Ecto neural progenitor cell (in vitro differentiated cells): Measurements from ENCODE around the gene SPEM1.

Experiments
- DNase-seq: peaks from one replicate; pipeline ENCODE4 v3.0.0-alpha.2; 2018; ENCODE audit warnings: low spot score

SPEM1 gene

DNA sequence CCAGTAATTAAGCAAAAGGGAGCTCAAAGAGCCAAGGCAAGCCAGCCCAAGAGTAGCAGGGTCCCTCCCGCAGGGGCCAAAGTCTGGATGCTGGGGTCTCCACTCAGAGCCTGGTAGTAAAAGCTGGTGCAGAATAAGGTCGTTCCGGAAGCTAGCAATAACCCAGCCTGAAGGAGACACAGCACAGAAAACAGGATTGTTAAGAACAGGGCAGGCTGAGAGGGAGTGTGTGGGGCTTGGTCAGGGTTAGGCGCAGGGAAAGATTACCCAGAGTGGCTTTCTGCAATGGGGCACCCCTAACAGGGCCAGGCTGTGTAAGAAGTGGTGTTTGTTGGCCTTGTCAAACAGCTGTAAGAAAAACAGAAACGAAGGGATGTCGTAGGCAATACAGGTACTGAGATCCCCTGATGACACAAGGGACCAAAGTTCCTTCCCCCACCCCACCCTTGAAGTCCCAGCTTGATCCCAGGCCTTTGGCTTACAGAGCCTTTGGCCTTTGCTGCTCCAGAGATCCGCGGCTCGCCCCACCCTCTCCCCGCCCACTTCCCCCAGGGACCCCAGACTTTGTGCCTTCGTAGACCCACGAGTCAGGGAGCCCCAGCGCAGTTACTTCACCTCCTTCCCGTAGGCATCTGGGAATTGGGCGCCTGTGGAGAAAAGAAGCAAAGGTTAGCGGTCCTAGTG is 16.9 kb upstream of the SPEM1 start:
- no peak for DNase-seq

DNA sequence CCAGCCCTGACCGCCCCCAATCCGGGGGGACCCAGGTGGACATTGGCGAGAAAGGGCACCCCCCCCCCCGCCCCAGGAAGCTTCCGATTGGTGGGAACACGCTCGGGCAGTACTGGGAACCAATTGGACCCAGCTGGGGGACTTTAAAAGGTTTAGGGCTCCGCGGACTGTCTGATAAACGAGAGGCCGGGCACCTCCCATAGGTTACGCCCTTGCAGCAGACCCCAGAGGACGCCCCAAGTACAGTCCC is 16.5 kb upstream of the SPEM1 start:
- DNase-seq: no peak

- peak; percentile 100 for DNase-seq
Measured at GRCh38 chr17:7403977-7404736, 16.0 kb upstream of the SPEM1 start, which contains the start of gene TMEM256. TMEM256 (minus strand) TSS chr17:7404097; CDS start chr17:7404084, 13 bp downstream.

DNA sequence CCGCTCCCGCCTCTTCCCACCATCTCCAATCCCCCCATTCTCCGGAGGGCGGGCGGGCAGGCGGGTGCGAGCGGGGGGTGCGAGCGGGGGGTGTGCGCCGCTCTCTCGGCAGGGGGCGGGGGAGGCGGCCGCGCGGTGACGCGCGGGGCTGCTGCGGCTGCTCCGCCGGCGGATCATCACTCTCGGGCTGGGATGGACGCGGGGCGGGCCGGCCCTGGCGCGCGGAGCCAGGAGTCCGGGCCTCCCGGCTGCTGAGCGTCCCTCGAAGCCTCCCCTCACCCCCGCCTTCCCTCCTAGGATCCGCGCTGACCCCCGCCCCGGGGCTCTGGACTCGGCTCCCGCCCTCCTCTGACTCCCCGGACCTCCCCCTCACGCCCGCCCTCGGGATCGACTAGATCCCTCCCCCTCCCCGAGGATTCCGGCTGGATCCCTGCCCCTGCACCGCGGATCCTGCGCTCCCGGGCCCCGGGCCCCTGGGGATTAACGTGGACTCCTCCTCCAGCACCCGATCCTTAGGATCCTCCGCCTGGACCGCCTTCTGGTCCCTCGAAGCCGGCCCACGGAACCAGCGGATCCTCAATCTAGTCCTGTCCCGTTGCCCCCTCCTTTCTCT is 15.3 kb upstream of the SPEM1 start:
- peak; percentile 90 for DNase-seq

DNA sequence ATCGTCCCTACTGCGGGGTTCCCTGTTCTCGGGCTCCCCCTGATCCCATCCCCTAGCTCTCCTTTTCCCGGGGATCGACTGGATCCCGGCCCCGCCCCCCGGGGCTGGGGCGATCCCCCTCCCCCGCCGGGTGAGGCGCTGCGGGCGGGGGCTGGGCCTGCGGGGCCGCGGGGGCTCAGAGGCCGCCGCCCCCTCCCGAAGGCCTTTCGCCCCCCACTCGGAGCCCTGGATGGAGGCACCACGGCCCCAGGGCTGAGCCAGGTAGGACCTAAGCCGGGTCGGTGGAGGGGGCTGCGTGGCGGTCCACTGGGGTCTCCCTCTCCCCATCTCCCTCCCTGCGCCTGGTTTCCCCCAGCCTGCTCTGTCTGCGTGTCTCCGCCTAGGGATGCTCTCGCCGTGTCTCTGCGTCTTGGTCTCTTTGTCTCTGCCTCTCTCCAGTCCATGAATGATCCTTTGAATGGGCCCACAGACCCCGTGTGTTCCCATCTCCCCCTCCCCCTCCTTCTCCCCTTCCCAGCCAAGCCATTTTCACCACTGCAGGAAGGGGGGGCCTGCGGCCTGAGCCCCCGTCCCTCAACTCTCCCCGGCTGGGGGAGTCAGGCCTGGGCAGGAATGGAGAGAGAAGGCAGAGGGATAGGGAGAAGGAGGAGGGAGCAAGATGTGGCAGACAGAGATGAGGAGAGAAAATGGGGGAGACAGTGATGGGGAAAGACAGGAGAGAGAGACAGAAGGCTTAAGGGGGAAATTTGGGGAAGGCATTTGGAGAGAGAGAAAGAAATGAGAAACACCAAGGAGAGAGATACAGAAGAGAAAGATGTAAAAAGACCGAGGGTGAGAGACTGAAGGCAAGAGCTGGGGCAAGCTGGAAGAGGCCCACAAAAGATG is 14.5 kb upstream of the SPEM1 start:
- peak; percentile 77 for DNase-seq

GRCh38 chr17:7406235-7406825 is 13.8 kb upstream of the SPEM1 start:
- DNase-seq: no peak

- DNase-seq: no peak
Measured at GRCh38 chr17:7407082-7407481, 13.0 kb upstream of the SPEM1 start.

DNA sequence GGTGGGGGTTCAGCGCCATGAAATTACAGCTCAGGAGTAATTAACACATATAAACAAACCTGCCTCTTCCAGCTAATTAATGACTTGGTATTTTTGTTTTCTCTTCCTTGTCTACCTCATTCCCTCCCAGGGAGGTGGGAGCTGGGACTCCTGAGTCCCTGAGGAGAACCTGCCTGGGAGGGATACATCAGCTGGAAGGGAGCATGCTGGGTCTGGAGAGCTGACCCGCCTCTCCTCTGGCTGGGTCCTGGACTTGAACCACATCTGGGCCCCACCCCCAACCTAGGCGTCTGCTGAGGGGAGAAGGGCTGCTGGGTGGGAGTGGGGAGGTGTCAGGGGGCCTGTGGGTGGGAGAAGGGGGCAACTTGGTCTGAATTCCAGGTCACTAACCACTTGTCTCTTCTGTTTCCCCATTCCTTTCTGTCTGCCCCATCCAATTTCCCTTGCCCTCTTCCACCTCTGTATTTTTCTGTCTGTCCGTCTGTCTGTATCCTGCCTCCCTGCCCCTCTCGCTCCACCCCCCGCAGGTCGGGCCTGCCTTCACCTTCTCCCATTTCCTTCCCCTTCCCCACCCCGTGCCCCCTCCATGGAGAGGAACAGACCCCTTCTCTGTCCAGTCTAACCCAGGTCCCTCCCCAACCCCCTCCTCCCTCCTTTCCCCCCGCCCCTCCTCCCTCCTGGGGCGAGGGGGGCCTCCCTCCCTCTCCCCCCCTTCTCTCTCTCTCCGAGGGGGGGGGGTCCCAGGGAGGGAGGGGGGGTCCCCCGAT is 12.5 kb upstream of the SPEM1 start, which contains the start of gene NLGN2:
Gene NLGN2 (plus strand): TSS at position 361 of the 767 bp plus-strand sequence. CDS start 411 bp downstream, outside the sequence.
- no peak for DNase-seq

DNA sequence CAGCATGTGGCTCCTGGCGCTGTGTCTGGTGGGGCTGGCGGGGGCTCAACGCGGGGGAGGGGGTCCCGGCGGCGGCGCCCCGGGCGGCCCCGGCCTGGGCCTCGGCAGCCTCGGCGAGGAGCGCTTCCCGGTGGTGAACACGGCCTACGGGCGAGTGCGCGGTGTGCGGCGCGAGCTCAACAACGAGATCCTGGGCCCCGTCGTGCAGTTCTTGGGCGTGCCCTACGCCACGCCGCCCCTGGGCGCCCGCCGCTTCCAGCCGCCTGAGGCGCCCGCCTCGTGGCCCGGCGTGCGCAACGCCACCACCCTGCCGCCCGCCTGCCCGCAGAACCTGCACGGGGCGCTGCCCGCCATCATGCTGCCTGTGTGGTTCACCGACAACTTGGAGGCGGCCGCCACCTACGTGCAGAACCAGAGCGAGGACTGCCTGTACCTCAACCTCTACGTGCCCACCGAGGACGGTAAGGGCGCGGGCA is 11.8 kb upstream of the SPEM1 start:
- DNase-seq: no peak

DNA sequence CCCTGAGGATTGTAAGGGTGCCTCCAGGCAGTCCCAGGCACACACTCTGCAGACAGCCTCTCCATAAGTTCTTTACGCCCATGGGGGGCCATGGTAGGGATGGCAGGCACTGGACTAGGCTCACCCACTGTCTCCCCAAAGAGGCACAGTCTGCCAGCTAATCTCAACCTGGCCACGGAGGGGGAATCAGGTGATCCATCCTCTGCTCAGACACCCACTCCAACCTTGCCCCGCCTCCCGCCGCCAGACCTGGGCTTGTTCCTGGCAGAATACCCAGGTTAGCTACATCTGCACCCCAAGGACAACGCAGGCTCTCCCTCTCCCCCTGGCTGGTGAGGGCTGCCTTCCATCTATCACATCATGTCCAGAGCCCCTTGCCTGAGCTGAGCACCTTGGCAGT is 11.3 kb upstream of the SPEM1 start:
- no peak for DNase-seq

DNA sequence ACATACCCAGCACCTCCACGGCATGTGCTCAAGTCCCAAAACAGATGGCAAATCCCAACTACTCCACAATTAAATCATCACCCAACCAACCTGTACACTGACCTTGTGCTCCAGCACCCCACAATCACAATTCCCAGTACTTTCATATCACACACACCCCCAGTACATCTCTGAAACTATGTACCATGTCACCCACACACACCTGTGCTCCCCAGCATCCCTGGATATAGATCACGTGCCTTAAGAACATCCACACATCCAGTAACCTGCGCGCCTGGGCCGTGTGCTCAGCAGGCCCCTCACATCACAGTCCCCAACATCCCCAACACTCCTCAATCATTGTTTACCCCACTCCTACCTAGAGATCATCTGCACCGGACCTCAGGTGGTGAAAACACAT is 10.4 kb upstream of the SPEM1 start:
- no peak for DNase-seq

GRCh38 chr17:7410634-7411426 is 9.3 kb upstream of the SPEM1 start:
- DNase-seq: no peak

DNA sequence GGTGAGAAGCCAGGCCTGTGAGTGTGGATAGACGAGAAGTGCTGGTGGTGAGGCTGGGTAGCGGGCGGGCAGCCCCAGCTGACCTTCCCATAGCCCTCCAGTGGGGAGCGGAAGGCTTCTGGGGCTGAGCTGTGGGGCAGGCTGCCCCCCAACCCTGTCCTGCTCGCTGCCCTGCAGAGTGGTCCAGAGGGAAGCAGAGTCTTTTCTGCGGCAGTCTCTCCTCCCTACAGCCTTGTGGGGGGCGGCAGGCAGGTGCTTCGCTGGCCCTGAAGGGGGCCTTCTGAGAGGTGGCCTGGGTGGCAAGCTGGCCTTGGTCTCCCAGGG is 8.7 kb upstream of the SPEM1 start:
- DNase-seq: no peak

DNA sequence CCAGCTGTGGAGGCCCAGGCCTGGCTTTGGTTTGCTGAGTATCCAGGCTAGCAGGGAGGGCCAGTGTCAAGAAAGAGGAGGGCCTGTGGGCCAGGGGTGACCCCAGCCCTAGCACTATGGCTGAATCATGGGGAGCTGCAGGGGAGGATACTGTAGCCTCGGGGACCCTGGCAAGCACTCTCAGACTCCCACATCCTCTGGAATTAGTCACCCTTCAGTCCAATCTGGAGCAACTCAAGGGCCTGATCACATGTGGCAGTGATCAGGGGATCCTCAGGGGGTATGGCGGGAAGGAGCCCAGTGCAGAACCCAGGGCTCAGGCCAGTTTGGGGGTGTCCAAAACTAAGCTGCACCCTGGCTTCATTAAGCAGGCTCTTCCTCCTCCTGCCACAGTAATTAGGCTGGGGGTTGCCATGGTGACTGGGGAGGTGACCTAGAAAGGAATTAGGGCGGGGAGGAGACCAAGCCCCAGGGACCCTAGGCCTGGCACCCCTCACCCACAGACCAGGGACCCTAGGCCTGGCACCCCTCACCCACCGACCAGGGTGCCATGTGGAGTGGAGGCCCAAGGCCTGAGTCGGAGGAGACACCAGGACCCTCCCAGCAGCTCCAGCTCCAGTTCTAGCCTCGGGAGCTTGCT is 6.7 kb upstream of the SPEM1 start:
- no peak for DNase-seq

- no peak for DNase-seq
Measured at GRCh38 chr17:7414837-7415236, 5.3 kb upstream of the SPEM1 start.

- DNase-seq: no peak
Measured at GRCh38 chr17:7415784-7416183, 4.3 kb upstream of the SPEM1 start.

GRCh38 chr17:7416323-7416722 is 3.8 kb upstream of the SPEM1 start:
- DNase-seq: no peak

DNA sequence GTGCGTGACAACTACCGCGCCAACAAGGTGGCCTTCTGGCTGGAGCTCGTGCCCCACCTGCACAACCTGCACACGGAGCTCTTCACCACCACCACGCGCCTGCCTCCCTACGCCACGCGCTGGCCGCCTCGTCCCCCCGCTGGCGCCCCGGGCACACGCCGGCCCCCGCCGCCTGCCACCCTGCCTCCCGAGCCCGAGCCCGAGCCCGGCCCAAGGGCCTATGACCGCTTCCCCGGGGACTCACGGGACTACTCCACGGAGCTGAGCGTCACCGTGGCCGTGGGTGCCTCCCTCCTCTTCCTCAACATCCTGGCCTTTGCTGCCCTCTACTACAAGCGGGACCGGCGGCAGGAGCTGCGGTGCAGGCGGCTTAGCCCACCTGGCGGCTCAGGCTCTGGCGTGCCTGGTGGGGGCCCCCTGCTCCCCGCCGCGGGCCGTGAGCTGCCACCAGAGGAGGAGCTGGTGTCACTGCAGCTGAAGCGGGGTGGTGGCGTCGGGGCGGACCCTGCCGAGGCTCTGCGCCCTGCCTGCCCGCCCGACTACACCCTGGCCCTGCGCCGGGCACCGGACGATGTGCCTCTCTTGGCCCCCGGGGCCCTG is 3.0 kb upstream of the SPEM1 start:
- no peak for DNase-seq

DNA sequence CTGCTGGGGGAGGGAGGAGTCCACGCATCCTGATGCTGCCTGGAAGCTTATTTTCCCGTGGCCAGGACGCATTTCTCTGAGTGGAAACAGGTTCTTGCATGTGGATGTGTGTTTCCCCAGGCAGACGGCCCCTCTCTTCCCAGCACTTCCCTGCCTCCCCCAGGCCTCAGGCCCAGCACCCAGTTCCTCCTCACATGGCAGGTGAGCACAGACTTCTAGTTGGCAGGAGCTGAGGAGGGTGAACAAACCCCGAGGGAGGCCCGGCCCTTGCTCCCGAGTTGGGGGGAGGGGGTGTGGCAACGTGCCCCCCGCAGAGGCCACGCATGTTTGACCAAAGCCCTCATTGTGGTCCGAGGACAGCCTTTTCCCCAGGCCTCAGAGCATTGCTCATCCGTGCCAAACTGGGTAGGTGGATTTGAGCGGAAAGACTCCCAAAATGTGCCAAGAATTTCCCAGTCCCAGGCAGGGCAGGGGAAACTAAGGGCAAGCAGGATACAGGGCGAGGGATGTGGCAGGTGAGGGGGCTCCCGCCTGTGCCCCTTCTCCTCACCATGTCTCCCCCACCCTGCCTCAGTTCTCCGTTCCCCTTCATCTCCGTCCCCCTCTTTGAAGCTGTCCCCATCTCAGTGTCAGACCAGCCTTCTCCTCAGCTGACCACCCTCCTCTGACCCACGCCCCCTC is 1.5 kb upstream of the SPEM1 start:
- no peak for DNase-seq
